SJCRH30 (cell line): Measurements from ENCODE around the gene MRPL28. TPM values are rescaled to one million over a fixed set of nuclear protein-coding genes. Genes with fewer than 3 reads are reported as not detected.
"Not testable (repeated sequence)": the region's sequence is repeated elsewhere in the genome, so short reads cannot be mapped to it uniquely, and the experiment has no call there.

Experiments used
- DNase-seq, 2 experiments: peaks; one replicate each; pipeline ENCODE4 v3.0.0-alpha.2; 2015 to 2020
- H3K27ac ChIP-seq: fragments of 250-450 bp; sonication (Bioruptor Pico); 2 replicates; pipeline ENCODE4 v1.5.1; 2020; ENCODE audit warnings: mild to moderate bottlenecking, moderate library complexity
- H3K27me3 ChIP-seq: fragments of 250-450 bp; sonication (Bioruptor Pico); 2 replicates; pipeline ENCODE4 v1.5.1; 2020; ENCODE audit warnings: mild to moderate bottlenecking, moderate library complexity
- H3K36me3 ChIP-seq: fragments of 250-450 bp; sonication (Bioruptor Pico); 2 replicates; pipeline ENCODE4 v1.5.1; 2020; ENCODE audit warnings: mild to moderate bottlenecking, moderate library complexity
- H3K4me1 ChIP-seq: fragments of 250-450 bp; sonication (Bioruptor Pico); 2 replicates; pipeline ENCODE4 v1.5.1; 2020; ENCODE audit warnings: mild to moderate bottlenecking, moderate library complexity
- H3K4me3 ChIP-seq: fragments of 250-450 bp; sonication (Bioruptor Pico); 2 replicates; pipeline ENCODE4 v1.5.1; 2020; ENCODE audit warnings: mild to moderate bottlenecking, moderate library complexity
- H3K9me3 ChIP-seq: fragments of 250-450 bp; sonication (Bioruptor Pico); replicated peaks from 2 replicates; pipeline ENCODE4 v1.5.1; 2020; ENCODE audit warnings: mild to moderate bottlenecking, moderate library complexity
- total RNA-seq: library from RNA; depleted of rRNA; stranded (reverse); fragments of >200 nt; shearing (Covaris generic); gene quantifications from 2 replicates; pipeline ENCODE4 v1.2.3, GENCODE V29; 2014

MRPL28 gene
- total RNA-seq, 1 experiment from 2014 or later: 81.4 TPM

DNA sequence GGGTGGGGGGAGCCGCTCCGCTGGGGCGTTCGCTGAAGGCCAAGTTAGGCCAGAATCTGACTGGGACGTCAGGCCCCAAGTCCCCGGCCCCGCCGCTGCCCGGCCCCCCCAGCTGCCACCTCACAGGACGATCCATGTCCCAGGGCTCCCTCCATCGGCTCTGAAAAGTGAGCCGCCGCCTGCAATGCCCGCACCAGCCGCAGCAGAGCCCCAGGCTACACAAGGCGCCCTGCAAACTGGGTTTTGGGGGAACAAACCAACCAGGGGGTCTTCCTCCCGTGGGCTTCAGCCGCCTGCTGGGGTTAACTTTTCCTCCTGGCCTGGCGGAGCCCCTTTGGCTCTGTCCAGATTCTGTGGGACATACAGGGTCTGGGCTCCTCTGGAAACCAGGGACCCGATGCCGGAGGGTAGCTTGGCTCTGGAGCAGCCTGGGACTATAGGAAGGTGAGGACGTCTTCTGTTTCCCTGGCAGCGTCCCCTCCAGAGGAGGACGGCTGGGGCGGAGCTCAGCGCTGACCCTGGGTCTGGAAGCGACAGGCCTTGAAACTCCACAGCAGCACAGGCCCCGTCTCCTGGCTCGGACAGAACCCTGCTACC lies 27.5 kb upstream of the MRPL28 start:
- H3K27me3 ChIP-seq: no peaks in the 10 kb centered on the region
- no peaks in the 10 kb centered on the region; the same call in 1 of the 2 replicates for H3K4me1 ChIP-seq
- no peak overlapping the region for H3K4me3 ChIP-seq
- H3K27ac ChIP-seq: no peak overlapping the region
- peak; percentile 48 to 51 for DNase-seq
- 0 out of 2 replicates have a peak, but pooled peaks cover 2% of the 10 kb centered on the region for H3K36me3 ChIP-seq
- no peaks in the 10 kb centered on the region for H3K9me3 ChIP-seq

DNA sequence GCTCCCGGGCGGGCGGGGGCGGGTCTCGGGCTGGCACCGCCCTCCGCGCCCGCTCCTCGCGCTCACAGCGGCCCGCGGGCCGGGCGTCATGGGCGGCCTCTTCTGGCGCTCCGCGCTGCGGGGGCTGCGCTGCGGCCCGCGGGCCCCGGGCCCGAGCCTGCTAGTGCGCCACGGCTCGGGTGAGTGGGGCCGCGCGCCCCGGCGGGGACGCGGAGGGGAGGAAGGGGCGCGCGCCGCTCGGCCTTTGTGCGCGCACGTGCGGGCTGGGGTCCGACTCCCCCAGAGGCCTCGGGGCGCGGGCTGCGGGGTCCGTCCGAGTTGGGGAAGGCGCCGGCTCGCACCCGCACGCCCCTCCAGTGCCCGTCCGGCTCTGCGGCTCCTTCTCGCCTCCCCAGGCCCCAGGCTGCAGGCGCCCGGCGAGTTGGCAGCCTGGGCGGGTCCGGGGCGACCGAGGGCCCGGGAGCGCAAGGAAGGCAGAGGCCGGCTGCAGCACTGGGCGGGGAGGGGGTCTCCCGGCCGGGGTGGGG lies 26.9 kb upstream of the MRPL28 start, which contains the start of gene NME4:
Gene NME4, plus strand, starts transcription at position 65 of the 527 bp plus-strand sequence. Its CDS starts 24 bp downstream, at position 89.
- Histone ChIP-seq H3K27ac (no peak within 1 kb of the TSS), H3K4me3 (peak within 1 kb of the TSS; percentile 85)
- DNase-seq: peak; percentile 45 to 54

DNA sequence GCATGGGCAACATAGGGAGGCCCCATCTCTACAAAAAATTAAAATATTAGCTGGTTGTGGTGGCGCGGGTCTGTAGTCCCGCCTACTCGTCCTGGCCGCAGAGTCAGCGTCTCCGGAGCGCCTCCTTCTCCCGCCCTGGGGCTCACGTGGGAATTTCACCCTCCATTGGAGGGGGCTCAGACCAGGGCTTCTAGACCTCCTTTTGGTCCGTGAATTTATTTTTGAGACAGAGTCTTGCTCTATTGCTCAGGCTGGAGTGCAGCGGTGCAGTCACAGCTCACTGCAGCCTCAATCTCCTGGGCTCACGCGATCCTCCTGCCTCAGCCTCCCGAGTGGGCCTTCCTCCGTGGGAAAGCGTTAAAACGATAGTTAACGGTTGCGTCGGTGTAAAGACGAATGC lies 26.3 kb upstream of the MRPL28 start:
- peak; percentile 67 to 75 for DNase-seq
- Histone ChIP-seq H3K4me1 (no peaks in the 10 kb centered on the region; the same call in 1 of the 2 replicates), H3K9me3 (no peaks in the 10 kb centered on the region), H3K36me3 (0 out of 2 replicates have a peak, but pooled peaks cover 2% of the 10 kb centered on the region), H3K4me3 (peak overlapping the region; percentile 85), H3K27ac (no peak overlapping the region), H3K27me3 (no peaks in the 10 kb centered on the region)

More for the DNA sequence above, 26.9 kb upstream of the MRPL28 start, which contains the start of gene NME4:
- Histone ChIP-seq H3K9me3 (no peaks in the 10 kb centered on the region), H3K27me3 (no peaks in the 10 kb centered on the region), H3K36me3 (0 out of 2 replicates have a peak, but pooled peaks cover 2% of the 10 kb centered on the region), H3K4me1 (no peaks in the 10 kb centered on the region; the same call in 1 of the 2 replicates)

DNA sequence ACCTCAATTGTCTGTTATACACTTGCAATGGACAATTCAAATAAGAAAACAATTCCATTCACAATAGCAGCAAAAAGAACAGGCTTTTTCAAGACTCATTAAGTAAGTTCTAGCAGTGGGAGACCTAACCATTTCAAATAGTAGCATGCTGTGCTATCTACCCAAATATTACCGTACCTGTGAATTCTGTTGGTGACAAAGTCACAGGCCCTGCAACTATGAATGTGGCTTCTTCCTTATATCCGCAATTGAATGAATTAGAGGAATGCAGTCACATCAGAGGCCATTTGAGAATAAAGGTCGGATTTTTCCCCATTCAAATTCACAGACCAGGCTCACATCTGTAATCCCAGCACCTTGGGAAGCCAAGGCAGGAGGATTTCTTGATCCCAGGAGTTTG lies 25.9 kb upstream of the MRPL28 start:
- Histone ChIP-seq H3K36me3 (0 out of 2 replicates have a peak, but pooled peaks cover 2% of the 10 kb centered on the region), H3K4me3 (peak overlapping the region; percentile 85), H3K9me3 (no peaks in the 10 kb centered on the region), H3K27me3 (no peaks in the 10 kb centered on the region), H3K4me1 (no peaks in the 10 kb centered on the region; the same call in 1 of the 2 replicates), H3K27ac (no peak overlapping the region)
- DNase-seq: no peak

DNA sequence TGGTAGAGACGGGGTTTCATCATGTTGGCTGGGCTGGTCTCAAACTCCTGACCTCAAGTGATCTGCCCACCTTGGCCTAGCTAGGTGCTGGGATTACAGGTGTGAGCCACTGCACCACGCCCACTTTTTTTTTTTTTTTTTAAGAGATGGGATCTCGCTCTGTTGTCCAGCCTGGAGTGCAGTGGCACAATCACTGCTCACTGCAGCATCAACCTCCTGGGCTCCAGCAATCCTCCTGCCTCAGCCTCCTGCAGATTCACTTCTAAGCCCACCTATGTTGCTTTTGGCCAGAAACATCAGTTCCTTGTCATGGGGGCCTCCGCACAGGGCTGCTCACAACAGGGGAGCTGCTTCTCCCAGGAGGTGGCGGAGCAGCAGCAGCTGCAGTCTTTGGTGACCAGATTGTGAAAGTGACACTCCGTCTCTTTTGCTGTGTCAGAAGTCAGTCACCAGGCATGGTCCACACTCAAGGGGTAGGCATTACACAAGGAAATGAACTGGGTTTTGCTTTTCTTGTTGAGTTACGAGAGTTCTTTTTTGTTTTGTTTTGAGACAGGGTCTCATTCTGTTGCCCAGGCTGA lies 22.2 kb upstream of the MRPL28 start:
- DNase-seq: no peak
- no peaks in the 10 kb centered on the region for H3K36me3 ChIP-seq
- H3K27ac ChIP-seq: no peak overlapping the region
- H3K4me3 ChIP-seq: no peak overlapping the region
- no peaks in the 10 kb centered on the region for H3K9me3 ChIP-seq
- H3K27me3 ChIP-seq: no peaks in the 10 kb centered on the region
- no peaks in the 10 kb centered on the region; the same call in 1 of the 2 replicates for H3K4me1 ChIP-seq

DNA sequence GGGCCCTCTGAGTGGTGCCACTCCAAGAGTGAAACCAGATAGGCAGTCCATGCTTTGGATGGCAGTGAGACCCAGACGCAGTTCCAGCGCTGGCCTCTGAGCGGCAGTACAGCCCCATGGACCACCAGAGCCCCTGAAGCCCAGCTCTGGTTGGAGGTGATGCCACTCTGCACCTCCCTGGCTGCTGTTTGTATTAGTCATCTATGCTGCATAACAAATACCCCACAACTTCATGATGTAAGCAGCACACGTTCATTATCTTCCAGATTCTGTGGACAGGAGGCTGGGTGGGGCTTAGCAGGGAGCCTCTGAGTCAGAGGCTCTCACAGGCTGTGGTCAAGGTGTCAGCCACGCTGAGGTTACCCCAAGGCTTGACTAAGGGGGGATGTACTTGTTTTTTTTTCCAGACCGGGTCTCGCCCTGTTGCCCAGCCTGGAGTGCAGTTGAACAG lies 21.6 kb upstream of the MRPL28 start:
- DNase-seq: peak; percentile 77 to 88
- no peak overlapping the region for H3K4me3 ChIP-seq
- no peaks in the 10 kb centered on the region for H3K36me3 ChIP-seq
- no peaks in the 10 kb centered on the region; the same call in 1 of the 2 replicates for H3K4me1 ChIP-seq
- no peak overlapping the region for H3K27ac ChIP-seq
- no peaks in the 10 kb centered on the region for H3K27me3 ChIP-seq
- H3K9me3 ChIP-seq: no peaks in the 10 kb centered on the region

DNA sequence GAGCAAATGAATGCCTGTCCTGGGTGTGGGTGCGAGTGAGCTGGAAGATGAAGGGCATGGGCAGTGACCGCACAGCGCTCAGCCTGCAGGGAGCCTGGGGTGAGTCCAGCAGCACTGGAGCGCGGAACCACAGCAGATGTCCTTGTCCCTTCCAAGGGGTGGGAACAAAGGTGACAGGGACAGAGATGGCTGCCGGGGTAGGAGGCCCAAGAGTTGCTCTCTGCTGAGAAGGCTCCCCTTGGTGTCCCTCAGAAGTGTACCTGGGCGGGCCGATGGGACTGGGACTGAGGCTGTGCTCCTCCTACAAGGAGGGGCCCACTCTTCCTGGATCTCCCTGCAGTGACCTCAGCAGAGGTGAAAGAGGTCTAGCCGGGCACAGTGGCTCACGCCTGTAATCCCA lies 19.0 kb upstream of the MRPL28 start:
- H3K36me3 ChIP-seq: no peaks in the 10 kb centered on the region
- no peak overlapping the region for H3K27ac ChIP-seq

DNA sequence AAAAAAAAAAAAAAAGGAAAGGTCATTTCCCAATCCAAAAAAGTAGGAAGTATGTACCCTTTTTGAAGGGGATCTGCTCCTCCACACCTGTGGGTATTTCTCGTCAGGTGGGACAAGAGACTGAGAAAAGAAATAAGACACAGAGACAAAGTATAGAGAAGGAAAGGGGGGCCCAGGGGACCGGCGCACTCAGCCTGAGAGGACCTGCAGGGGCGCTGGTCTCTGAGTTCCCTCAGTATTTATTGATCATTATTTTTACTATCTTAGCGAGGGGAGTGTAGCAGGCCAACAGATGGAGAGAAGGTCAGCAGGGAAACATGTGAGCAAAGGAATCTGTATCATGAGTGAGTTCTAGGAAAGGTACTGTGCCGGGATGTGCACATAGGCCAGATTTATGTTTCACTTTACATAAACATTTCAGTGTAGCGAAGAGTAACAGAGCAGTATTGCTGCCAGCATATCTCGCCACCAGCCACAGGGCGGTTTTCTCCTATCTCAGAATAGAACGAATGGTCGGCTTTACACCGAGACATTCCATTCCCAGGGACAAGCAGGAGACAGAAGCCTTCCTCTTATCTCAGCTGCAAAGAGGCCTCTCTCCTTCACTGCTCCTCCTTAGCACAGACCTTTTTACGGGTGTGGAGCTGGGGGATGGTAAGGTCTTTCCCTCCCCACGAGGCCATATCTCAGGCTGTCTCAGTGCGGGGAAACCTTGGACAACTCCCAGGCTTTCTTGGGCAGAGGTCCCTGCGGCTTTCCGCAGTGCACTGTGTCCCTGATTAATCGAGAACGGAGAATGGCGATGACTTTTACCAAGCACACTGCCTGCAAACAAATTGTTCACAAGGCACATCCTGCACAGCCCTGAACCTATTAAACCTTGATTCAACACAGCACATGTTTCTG lies 17.7 kb upstream of the MRPL28 start:
- H3K27me3 ChIP-seq, H3K4me3 ChIP-seq, H3K27ac ChIP-seq, H3K4me1 ChIP-seq, H3K9me3 ChIP-seq, DNase-seq, H3K36me3 ChIP-seq: not testable (repeated sequence)

More for the DNA sequence above, 19.0 kb upstream of the MRPL28 start:
- Histone ChIP-seq H3K9me3 (no peaks in the 10 kb centered on the region), H3K27me3 (no peaks in the 10 kb centered on the region), H3K4me3 (no peak overlapping the region), H3K4me1 (no peaks in the 10 kb centered on the region; the same call in 1 of the 2 replicates)
- no peak for DNase-seq

DNA sequence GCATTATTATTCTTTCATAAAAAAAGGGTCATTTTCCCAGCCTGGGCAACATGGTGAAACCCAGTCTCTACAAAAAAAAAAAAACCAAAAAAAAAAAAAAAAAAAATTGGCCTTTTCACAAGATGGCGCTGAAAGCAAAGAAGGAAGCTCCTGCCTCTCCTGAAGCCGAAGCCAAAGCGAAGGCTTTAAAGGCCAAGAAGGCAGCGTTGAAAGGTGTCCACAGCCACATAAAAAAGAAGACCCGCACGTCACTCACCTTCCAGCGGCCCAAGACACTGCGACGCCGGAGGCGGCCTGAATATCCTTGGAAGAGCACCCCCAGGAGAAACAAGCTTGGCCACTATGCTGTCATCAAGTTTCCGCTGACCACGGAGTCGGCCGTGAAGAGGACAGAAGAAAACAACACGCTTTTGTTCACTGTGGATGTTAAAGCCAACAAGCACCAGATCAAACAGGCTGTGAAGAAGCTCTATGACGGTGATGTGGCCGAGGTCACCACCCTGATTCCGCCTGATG lies 16.4 kb upstream of the MRPL28 start:
- no peak overlapping the region for H3K27ac ChIP-seq
- H3K4me3 ChIP-seq: peak overlapping the region; percentile 45
- H3K4me1 ChIP-seq: peaks cover 5% of the 10 kb centered on the region
- H3K36me3 ChIP-seq: no peaks in the 10 kb centered on the region
- no peaks in the 10 kb centered on the region for H3K27me3 ChIP-seq
- H3K9me3 ChIP-seq: no peaks in the 10 kb centered on the region
- DNase-seq: peak in 1 of 2 experiments; percentile 54

DNA sequence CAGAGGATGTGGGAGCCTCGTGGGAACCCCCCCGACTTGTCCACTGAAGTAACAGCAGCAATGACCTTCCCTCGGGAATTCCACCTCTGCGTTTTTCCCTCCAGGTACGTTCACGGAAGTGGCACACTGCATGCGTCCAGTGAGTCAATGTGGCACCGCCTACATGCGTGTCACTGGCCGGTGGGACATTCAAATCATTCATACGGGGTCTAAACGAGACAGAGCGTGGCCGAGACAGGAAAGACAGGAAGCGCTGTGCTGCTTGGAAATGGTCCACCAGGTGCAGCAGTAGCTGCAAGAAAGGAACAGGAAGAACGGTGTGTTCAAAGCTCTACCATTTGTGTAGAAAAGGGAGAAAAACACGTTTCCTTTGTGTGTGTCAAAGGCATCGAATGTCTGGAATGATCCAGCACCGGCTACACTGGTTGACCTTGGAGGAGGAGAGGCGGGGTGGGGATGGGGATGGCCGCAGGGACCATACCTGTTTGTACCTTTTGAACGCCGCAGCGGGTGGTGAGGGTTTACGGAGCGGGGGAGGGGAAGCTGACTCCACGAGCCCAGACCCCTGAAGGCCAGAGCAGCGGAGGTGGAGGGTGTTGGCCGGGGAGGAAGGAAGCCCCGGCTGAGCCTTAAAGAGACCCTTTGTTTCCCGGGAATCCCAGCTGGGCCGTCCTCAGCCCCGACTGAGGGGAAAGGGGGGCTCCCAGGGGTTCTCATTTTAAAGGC lies 13.2 kb upstream of the MRPL28 start:
- H3K27me3 ChIP-seq: no peaks in the 10 kb centered on the region
- no peak overlapping the region for H3K4me3 ChIP-seq
- no peaks in the 10 kb centered on the region for H3K9me3 ChIP-seq
- no peak for DNase-seq
- no peak overlapping the region for H3K27ac ChIP-seq
- H3K36me3 ChIP-seq: no peaks in the 10 kb centered on the region
- H3K4me1 ChIP-seq: peaks cover 5% of the 10 kb centered on the region

DNA sequence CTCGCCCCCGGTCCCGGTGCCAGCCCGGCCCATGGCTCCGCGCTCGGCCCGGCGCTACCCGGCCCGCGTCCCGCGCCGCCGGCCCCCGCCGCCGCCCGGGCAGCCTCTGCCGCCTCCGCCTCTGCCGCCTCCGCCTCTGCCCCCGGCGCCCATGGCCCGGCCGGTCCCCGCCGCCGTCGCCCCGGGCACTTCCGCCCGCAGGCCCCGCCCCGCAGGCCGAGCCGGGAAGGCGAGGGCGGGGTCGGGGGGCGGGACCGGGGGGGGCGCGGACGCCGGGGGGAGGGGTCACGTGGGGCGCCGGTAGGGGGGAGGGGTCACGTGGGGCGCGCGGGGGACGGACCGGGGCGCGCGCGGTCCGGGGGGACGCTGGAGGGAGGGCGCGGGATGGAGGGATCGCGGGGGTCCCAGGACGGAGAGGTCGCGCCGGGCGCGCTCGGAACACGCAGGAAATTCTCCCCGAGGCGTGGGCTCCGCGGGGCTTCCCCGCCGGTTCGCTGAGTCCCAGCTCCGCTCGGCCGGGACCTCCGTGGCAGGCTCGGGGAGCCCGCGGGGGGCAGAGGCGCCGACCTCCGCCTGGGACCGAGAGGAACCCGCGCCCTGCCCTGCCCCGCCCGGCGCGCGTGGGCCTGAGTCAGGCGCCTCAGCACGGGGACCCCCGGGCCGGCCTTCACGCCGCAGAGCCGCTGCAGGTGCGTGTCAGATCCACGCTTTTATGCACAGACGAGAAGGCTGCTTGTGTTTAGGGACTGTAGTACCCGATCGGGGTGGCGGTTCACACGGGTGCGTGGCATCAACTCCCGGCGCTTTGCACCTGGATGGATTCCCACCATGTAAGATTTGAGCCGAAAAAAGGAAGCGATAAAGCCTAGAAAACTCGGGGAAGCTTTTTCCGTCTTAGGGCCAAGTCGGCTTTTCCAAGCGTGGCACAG lies 11.7 kb upstream of the MRPL28 start, which contains the start of gene PGAP6:
Gene PGAP6, minus strand, starts transcription at position 190 of the 929 bp plus-strand sequence. Its CDS starts 157 bp downstream, at position 33.
- Histone ChIP-seq H3K27ac (no peak within 1 kb of the TSS), H3K9me3 (no peaks in the 10 kb centered on the region), H3K27me3 (no peaks in the 10 kb centered on the region), H3K4me3 (peak within 1 kb of the TSS; percentile 76), H3K36me3 (no peaks in the 10 kb centered on the region), H3K4me1 (peaks cover 5% of the 10 kb centered on the region)
- DNase-seq: peak; percentile 49 to 69

DNA sequence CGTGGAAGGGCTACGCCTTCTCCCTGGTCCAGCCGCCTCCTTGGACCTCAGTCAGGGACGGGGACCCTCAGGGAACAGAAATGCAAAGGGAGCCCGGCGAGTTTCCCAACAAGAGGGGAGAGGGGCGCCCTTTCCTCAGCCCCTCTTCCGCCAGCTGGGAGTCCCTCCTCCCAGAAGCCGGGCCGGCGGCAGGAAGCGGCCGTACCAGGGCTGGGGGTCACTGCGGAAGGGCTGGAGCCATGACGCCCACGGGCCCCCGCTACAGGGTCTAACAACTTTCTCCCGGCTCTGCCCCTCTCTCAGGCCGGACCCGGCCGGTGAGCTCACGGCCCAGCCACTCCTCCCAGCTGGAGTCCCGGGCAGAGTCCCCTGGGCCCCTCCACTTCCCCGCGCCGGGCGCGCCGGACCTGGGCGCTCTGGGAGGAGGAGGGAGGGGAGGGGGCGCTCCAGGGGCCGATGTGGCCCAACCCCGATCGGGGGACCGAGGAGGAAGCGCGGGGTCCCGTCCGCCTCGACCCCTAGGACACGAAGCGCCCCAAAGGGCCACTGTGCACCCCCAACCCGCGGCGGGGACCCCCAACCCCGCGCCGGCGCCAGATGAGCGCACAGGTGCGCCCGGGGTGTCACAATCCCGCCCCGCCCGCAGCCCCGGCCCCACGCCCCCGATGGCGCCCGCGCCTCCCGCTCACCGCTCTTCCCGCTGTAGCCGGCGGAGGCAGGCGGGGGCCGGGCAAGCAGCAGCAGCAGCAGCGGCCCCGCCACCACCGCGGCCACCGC lies 10.9 kb upstream of the MRPL28 start:
- peaks cover 3% of the 10 kb centered on the region; the same call in 1 of the 2 replicates for H3K36me3 ChIP-seq
- peak in 1 of 2 experiments; percentile 46 for DNase-seq
- H3K27ac ChIP-seq: no peak overlapping the region
- peak overlapping the region; percentile 69 for H3K4me3 ChIP-seq
- H3K9me3 ChIP-seq: no peaks in the 10 kb centered on the region
- H3K27me3 ChIP-seq: no peaks in the 10 kb centered on the region
- peaks cover 5% of the 10 kb centered on the region for H3K4me1 ChIP-seq
